Keratinocyte (primary cell): Measurements from ENCODE around the gene PERCC1.

ENCODE experiments used
- CTCF ChIP-seq, 3 experiments: IDR thresholded peaks in 1 of 3; conservative IDR thresholded peaks in 1 of 3; optimal IDR thresholded peaks in 1 of 3; 2 replicates in 2 of 3; 3 replicates in 1 of 3; pipeline versions ENCODE3 to v1.5.1; 2011; ENCODE audit warnings: low read length in 3 of 3, mild to moderate bottlenecking in 3 of 3, moderate library complexity in 2 of 3, control low read depth in 1 of 3, inconsistent platforms in 1 of 3; ENCODE audit not compliant: insufficient read depth in 2 of 3; ENCODE audit errors: extremely low read depth in 1 of 3
- EZH2 ChIP-seq: IDR thresholded peaks from one replicate; pipeline ENCODE4 v1.6.1; 2012; ENCODE audit warnings: inconsistent platforms, mild to moderate bottlenecking, low read length, moderate library complexity

- TF ChIP-seq CTCF (optimal IDR thresholded peaks at IDR 0.05 in 1 of 3, IDR thresholded peaks at IDR 0.05 in 1 of 3, conservative IDR thresholded peaks at IDR 0.05 in 1 of 3; ENCODE audit: extremely low read depth in 1 of 3, insufficient read depth in 2 of 3, low read length in 3 of 3): no peak
- no peak for TF ChIP-seq EZH2
These were observed 20.0 kb downstream of the PERCC1 start for GRCh38 chr16:1450841-1451240.
